ENCODE measurements around the gene CALHM3.

The CALHM3 gene

GRCh38 chr10:103517234-103518085 is 38.4 kb upstream of the CALHM3 start:
- in situ Hi-C loops (cut with HindIII; ENCODE audit: low sequenced_read_pairs): no loop called here
- no peak for DNase-seq (ENCODE audit: low read depth, low spot score)
- H3K4me3 ChIP-seq (ENCODE audit: low read depth, low read length): no peak overlapping the region
- TF ChIP-seq CTCF (IDR thresholded peaks at IDR 0.05; ENCODE audit: low read depth, low read length): no peak

- TF ChIP-seq CTCF (IDR thresholded peaks at IDR 0.05; ENCODE audit: low read depth, low read length): no peak
- in situ Hi-C loops (cut with HindIII; ENCODE audit: low sequenced_read_pairs): no loop called here
- no peak for DNase-seq (ENCODE audit: low read depth, low spot score)
- no peak overlapping the region for H3K4me3 ChIP-seq (ENCODE audit: low read depth, low read length)
These were observed 35.2 kb upstream of the CALHM3 start for GRCh38 chr10:103514244-103514643.

GRCh38 chr10:103513380-103514060 is 34.5 kb upstream of the CALHM3 start:
- TF ChIP-seq CTCF (IDR thresholded peaks at IDR 0.05; ENCODE audit: low read depth, low read length): no peak
- in situ Hi-C loops (cut with HindIII; ENCODE audit: low sequenced_read_pairs): no loop called here
- H3K4me3 ChIP-seq (ENCODE audit: low read depth, low read length): no peak overlapping the region
- DNase-seq (ENCODE audit: low read depth, low spot score): no peak

- no peak for DNase-seq (ENCODE audit: low read depth, low spot score)
- H3K4me3 ChIP-seq (ENCODE audit: low read depth, low read length): no peak overlapping the region
- in situ Hi-C loops (cut with HindIII; ENCODE audit: low sequenced_read_pairs): no loop called here
- no peak for TF ChIP-seq CTCF (IDR thresholded peaks at IDR 0.05; ENCODE audit: low read depth, low read length)
These were observed 33.7 kb upstream of the CALHM3 start for GRCh38 chr10:103512591-103513379.

GRCh38 chr10:103512166-103512565 is 33.1 kb upstream of the CALHM3 start:
- in situ Hi-C loops (cut with HindIII; ENCODE audit: low sequenced_read_pairs): no loop called here
- TF ChIP-seq CTCF (IDR thresholded peaks at IDR 0.05; ENCODE audit: low read depth, low read length): no peak
- no peak overlapping the region for H3K4me3 ChIP-seq (ENCODE audit: low read depth, low read length)
- DNase-seq (ENCODE audit: low read depth, low spot score): no peak
